GM18526 (cell line): ENCODE measurements around the gene GPR153.

ENCODE experiments used
- POLR2A ChIP-seq: IDR thresholded peaks from 3 replicates; pipeline ENCODE4 v1.6.1; 2011; ENCODE audit not compliant: insufficient read length; ENCODE audit errors: extremely low read depth

Gene GPR153

DNA sequence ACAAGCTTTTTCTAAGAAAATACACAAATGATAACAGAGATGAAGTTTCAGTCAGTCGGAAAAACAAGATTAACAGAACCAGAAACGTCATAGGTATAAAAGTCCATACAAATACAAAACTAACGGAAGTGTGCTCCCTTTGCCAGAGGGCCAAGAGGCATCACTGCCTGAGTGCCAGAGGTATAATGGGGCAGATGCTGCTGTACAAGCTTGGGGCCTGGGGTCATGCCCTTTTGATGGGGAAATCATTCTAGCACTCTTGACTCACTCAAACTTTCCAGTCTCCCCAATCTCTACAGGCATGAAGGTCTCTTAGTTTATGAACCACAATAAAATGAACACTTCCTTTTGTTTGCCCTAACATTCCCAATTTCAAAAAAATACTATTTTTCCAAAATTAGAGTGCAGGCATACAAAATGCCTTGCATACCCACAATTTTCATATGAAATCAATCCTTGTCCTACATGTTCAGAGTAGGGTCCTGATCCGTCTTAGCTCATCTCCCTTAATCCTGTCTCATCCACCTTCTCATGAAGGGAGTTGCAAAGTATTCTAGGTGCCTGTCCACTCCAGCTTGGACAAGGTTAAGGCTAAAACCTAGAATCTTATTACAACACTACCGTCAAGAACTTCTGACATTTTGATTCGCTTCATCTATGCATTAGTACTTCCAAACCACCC lies 63.0 kb downstream of the GPR153 start:
- TF ChIP-seq POLR2A, result no peak
